Mucosa of descending colon (tissue), 3 donors: ENCODE measurements around the gene TJP1. TPM values are rescaled to one million over a fixed set of nuclear protein-coding genes. Genes with fewer than 3 reads are reported as not detected.

ENCODE experiments used
- ATAC-seq: fragments of 200-7000 bp; cut with Tn5 transposase; one replicate; pipeline ENCODE4 v1.9.1; 2020; ENCODE audit warnings: mild to moderate bottlenecking, moderate library complexity
- DNase-seq, 3 donors: peaks; one replicate each; pipeline ENCODE4 v3.0.0-alpha.2; 2020
- H3K36me3 ChIP-seq: fragments of 200-600 bp; one replicate; pipeline ENCODE4 v1.8.0; 2021; ENCODE audit warnings: low read depth, mild to moderate bottlenecking
- H3K4me1 ChIP-seq: fragments of 200-600 bp; one replicate; pipeline ENCODE4 v1.8.0; 2021; ENCODE audit warnings: low read depth, mild to moderate bottlenecking
- H3K4me3 ChIP-seq: fragments of 200-600 bp; one replicate; pipeline ENCODE4 v1.8.0; 2021; ENCODE audit warnings: mild to moderate bottlenecking
- H3K9me3 ChIP-seq: fragments of 200-600 bp; one replicate; pipeline ENCODE4 v1.8.0; 2021; ENCODE audit warnings: mild to moderate bottlenecking
- intact Hi-C, 2 donors: fragments of 100-400 bp; cut with DNase I in 1 of 2; cut with micrococcal nuclease in 1 of 2; formaldehyde crosslinking; loops; one replicate each; pipeline versions ENCODE4 v1.11.0 to v1.11.1; 2022; cut with DNase I, micrococcal nuclease
- total RNA-seq, 3 donors: library from RNA; stranded (reverse); fragmentation: NEBNext Ultra II Directional in 2 of 3; extraction: Animal tissue kit (Norgen Biotek cat#: 25700) in 2 of 3; gene quantifications; one replicate each; pipeline versions ENCODE4 v1.2.1 to v1.2.4, GENCODE V29; 2021 to 2023
- TF ChIP-seq, protein P1 (sequence below): fragments of 200-600 bp; IDR thresholded peaks from one replicate; pipeline ENCODE4 v1.8.0; 2022; ENCODE audit warnings: antibody characterized with exemption, mild to moderate bottlenecking
- donor health status: DM: no; HTN: no; CAD: no; lungs with moderate emphysema.
- donor health status: DM: no; HTN: no; CAD: no.
- donor health status: DM: no; HTN: yes; CAD: no.

The TJP1 gene
- total RNA-seq, 3 donors from 2014 or later, result 78.8 to 129 (median 86.9) TPM

DNA sequence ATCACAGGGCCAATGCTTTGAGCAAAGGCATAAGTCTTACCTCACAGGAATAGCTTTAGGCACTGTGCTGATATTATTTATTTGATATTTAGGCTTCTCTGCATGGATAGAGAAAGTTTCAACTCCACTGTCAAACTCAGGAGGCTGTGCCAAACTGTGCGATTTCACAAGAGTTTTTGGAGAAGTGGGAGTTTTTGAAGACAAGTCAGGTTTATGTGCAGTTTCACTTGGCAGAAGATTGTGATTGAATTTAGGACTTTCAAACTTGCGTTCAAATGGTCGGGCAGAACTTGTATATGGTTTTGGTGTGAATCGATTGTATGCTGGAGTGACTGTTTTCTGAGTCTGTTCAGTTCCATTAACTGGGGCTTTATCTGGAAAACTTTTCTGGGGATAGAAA lies 113.7 kb downstream of the TJP1 start:
- TF ChIP-seq, protein P1, sequence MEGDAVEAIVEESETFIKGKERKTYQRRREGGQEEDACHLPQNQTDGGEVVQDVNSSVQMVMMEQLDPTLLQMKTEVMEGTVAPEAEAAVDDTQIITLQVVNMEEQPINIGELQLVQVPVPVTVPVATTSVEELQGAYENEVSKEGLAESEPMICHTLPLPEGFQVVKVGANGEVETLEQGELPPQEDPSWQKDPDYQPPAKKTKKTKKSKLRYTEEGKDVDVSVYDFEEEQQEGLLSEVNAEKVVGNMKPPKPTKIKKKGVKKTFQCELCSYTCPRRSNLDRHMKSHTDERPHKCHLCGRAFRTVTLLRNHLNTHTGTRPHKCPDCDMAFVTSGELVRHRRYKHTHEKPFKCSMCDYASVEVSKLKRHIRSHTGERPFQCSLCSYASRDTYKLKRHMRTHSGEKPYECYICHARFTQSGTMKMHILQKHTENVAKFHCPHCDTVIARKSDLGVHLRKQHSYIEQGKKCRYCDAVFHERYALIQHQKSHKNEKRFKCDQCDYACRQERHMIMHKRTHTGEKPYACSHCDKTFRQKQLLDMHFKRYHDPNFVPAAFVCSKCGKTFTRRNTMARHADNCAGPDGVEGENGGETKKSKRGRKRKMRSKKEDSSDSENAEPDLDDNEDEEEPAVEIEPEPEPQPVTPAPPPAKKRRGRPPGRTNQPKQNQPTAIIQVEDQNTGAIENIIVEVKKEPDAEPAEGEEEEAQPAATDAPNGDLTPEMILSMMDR, result no peak
- intact Hi-C loops, result no loop called here
- ATAC-seq, result no peak

DNA sequence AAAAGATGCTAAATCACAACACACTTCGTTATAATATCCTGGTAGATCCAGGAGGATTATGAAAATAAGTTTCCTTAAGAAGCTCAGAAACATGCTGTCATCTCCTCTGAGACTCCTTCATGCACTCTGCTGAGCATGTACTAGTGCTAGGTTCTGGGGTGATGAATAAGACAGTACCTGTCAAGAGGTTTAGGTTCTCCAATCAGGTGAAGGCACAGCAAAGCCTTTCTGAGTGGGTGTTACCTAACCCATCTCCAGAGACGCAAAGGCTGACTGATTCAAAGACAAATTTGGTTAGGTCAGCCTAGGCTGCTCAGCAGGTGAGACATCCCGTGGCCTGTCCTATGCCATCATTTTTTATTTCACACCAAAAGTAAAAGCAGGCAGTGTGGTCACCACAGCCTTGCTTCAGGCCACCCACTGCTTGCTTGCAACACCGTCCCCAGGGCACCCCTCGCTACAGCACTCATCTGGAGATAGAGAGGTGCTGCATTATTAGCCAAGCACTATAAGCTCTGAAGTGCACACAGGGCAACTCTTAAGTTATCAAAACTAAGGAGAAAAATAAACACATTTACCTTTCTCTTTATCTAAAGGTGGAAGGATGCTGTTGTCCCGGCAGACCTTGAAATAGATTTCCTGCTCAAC lies 117.2 kb downstream of the TJP1 start:
- intact Hi-C loops, result no loop called here
- TF ChIP-seq, protein P1, result no peak
- ATAC-seq, result no peak
- no peaks in the 10 kb centered on the region for H3K9me3 ChIP-seq
- no peaks in the 10 kb centered on the region for H3K4me1 ChIP-seq
- peaks cover 3% of the 10 kb centered on the region for H3K36me3 ChIP-seq
- no peak overlapping the region for H3K4me3 ChIP-seq
- DNase-seq, result no peak

More for the DNA sequence above, 113.7 kb downstream of the TJP1 start:
- Histone ChIP-seq H3K4me1 (peaks cover 3% of the 10 kb centered on the region), H3K4me3 (no peak overlapping the region), H3K9me3 (no peaks in the 10 kb centered on the region), H3K36me3 (peaks cover 3% of the 10 kb centered on the region)
- DNase-seq, result no peak

DNA sequence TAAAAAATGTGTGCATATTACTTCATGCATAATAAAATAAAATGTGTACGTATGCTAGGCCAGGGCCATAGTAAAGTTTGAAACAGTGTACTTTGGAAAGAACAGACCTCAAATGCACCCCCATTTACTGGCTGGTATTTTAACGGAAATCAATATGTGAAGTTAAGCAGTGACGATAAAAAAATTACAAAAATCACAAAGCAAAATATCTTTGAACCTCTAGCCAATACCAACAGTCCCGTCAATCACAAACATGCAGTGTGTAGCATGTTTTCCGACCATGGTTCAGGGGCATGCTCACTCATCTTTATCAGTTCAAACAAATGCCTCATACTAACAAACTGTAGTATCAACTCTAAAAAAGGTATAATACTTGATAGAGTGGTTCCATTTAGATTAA lies 121.1 kb downstream of the TJP1 start:
- Histone ChIP-seq H3K4me1 (no peaks in the 10 kb centered on the region), H3K4me3 (no peak overlapping the region), H3K9me3 (no peaks in the 10 kb centered on the region), H3K36me3 (peaks cover 3% of the 10 kb centered on the region)
- intact Hi-C loops, result no loop called here
- DNase-seq (no peak), ATAC-seq (no peak)
- TF ChIP-seq, protein P1, result no peak

DNA sequence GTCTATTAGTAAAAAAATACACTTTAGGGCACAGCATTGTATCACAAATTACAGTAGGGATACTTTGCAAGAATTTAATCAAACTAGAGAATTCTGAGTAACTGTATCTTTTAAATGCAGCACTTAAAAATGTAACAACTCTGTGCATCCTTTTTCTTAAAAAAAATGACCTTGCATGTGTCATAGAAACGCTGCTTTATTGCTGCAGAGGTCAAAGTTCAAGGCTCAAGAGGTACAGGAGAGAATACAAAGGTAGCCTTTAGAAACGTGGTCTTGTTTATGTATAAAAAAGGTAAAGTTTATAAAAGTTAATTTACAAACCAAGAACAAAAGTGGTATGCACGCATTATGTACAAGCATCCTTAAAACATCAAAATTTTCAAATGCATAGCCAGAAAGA lies 122.0 kb downstream of the TJP1 start:
- Histone ChIP-seq H3K9me3 (no peaks in the 10 kb centered on the region), H3K36me3 (peaks cover under 1% of the 10 kb centered on the region), H3K4me1 (no peaks in the 10 kb centered on the region), H3K4me3 (no peak overlapping the region)
- intact Hi-C loops, result no loop called here
- DNase-seq, result no peak
- TF ChIP-seq, protein P1, result no peak
- ATAC-seq, result no peak

DNA sequence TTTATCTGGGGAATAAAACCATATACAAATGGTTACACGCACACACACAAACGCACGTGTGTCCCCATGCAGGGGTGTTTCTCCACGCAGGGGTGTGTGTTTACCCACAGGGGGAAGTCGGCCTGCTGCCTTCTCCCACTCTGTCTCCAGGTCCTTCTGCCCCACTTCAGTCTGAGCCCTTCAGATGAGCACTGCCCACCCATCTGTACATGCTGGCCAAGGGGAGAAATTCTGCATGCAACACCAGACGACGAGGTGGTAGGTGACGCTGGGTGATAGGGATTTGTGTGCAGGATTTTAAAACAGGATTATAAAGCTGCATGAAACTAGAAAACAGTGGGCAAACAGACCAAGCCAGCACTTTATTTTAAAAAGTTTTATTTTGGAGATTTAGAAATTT lies 122.5 kb downstream of the TJP1 start:
- intact Hi-C loops, result no loop called here

More for the DNA sequence above, 122.5 kb downstream of the TJP1 start:
- DNase-seq (no peak), ATAC-seq (no peak)
- Histone ChIP-seq H3K4me3 (no peak overlapping the region), H3K9me3 (no peaks in the 10 kb centered on the region), H3K4me1 (no peaks in the 10 kb centered on the region), H3K36me3 (no peaks in the 10 kb centered on the region)
- TF ChIP-seq, protein P1, result no peak
